Measurements from ENCODE around the gene XPO5. TPM values are rescaled to one million over a fixed set of nuclear protein-coding genes. Genes with fewer than 3 reads are reported as not detected.

XPO5 gene
- total RNA-seq, 4 donors from 2014 or later, result 17.6 to 34.9 (median 26.5) TPM

DNA sequence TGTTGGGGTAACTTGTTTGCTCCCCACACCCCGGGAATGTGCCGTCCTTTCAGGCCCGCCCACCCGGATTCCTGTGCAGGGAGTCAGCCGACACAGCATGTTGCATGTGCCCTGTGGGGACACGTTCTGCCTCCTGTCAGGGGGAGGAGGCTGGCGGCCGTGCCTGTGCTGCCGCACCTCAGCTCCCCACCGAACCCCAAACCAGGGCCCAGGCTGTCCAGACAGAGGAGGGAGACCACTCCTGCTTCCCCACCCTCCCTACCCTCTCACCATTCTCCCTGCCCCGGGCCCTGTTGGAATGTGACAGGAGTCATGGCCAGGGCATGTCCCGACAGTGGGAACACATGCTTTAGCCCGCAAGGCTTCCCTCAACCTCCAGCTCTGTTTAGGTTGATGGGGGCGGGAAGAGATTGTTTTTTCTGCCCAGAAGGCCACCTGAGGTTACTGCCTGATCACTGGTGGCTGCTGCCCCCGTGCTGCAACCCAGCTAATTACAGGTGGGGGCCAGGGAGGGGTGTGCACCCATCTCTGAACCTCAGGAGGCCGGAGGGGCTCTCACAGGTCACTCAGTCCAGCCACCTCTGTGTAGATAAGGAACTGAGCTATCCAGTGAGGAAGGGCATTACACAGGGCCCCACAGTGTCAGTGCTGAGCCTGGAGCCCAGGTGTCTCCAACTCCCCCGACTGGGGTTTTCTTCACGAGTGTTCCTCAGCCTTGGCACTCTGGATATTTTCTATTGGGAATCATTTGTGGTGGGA lies 79.3 kb downstream of the XPO5 start:
- intact Hi-C loops (cut with DNase I), result loop anchor here (5.0 kb wide), 1 partner anchor 44 kb away; no protein-coding TSS in a partner anchor
- Histone ChIP-seq H3K27ac (peak overlapping the region; percentile 47 to 75 (median 64)), H3K9me3 (no peaks in the 10 kb centered on the region), H3K4me1 (peaks cover 18 to 52% (median 23%) of the 10 kb centered on the region in 3 donors), H3K27me3 (peaks cover 0 to 33% (median 0%) of the 10 kb centered on the region in 4 donors), H3K36me3 (peaks cover 18 to 44% (median 25%) of the 10 kb centered on the region in 3 donors), H3K4me3 (no peak overlapping the region)
- TF ChIP-seq, protein P1, sequence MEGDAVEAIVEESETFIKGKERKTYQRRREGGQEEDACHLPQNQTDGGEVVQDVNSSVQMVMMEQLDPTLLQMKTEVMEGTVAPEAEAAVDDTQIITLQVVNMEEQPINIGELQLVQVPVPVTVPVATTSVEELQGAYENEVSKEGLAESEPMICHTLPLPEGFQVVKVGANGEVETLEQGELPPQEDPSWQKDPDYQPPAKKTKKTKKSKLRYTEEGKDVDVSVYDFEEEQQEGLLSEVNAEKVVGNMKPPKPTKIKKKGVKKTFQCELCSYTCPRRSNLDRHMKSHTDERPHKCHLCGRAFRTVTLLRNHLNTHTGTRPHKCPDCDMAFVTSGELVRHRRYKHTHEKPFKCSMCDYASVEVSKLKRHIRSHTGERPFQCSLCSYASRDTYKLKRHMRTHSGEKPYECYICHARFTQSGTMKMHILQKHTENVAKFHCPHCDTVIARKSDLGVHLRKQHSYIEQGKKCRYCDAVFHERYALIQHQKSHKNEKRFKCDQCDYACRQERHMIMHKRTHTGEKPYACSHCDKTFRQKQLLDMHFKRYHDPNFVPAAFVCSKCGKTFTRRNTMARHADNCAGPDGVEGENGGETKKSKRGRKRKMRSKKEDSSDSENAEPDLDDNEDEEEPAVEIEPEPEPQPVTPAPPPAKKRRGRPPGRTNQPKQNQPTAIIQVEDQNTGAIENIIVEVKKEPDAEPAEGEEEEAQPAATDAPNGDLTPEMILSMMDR (IDR thresholded peaks at IDR 0.05), result peak in 5 of 6 experiments; percentile 45 to 72 (median 68)
- TF ChIP-seq POLR2A (IDR thresholded peaks at IDR 0.05), result peak in 1 of 4 donors; percentile 13
- DNase-seq, result no peak
- 24 to 61% methylated on average over 2 to 6 of the region's 18 CpGs for WGBS, 2 donors

DNA sequence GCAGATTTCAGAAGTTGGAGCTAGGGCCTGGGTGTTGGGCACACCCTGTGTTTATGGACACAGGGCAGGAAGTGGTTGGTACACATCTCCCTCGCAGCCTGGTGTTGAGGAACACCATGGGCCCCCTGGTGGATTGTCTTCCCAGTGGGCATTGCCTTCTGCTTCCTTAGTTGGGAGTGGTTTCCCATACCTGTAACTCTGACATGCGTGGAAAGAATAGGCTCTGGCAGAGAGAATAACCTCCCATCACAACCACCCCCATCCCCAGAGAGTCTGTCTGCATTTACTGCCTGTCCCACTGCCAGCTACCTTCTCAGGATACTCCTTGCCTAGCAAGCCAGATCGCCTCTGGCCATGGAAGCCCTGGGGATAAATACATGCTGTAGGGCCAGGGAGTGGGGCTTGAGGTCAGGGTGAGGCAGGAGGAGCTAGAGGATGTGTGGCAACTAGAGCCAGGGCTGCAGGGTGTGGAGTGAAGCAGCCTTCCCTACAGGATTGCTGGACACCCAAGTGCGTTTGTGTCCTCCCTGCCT lies 80.4 kb downstream of the XPO5 start:
- H3K9me3 ChIP-seq, result no peaks in the 10 kb centered on the region
- TF ChIP-seq, protein P1 (IDR thresholded peaks at IDR 0.05), result peak in 1 of 6 experiments; percentile 28
- no peak for TF ChIP-seq POLR2A (IDR thresholded peaks at IDR 0.05)
- WGBS, 2 donors, result 24 to 27% methylated on average over 2 to 3 of the region's 4 CpGs
- peaks cover 14 to 34% (median 22%) of the 10 kb centered on the region in 3 donors for H3K36me3 ChIP-seq
- H3K27me3 ChIP-seq, result peaks cover 0 to 33% (median 0%) of the 10 kb centered on the region in 4 donors
- no peak for DNase-seq
- peaks cover 18 to 52% (median 21%) of the 10 kb centered on the region in 3 donors for H3K4me1 ChIP-seq
- H3K4me3 ChIP-seq, result no peak overlapping the region
- intact Hi-C loops (cut with DNase I), result loop anchor here (5.0 kb wide), 1 partner anchor 43 kb away; no protein-coding TSS in a partner anchor
- H3K27ac ChIP-seq, result peak overlapping the region; percentile 8 to 75 (median 64)

DNA sequence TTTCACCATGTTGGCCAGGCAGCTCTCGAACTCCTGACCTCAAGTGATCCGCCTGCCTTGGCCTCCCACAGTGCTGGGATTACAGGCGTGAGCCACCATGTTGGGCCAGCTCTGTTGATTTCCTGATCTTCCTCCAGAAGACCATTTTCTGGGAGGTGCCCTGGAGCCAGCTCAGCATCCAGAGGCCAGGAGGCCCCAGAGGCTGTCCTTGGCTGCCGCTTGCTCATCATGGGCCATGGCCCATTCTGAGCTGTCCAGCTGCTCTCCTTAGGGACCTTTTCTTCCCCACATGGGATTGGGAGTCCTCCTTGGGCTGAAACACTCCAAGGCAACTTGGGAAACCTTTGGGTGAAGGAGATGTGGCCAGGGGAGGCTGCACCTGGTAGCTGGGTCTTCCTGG lies 81.1 kb downstream of the XPO5 start:
- intact Hi-C loops (cut with DNase I), result loop anchor here (5.0 kb wide), 1 partner anchor 42 kb away; no protein-coding TSS in a partner anchor
- Histone ChIP-seq H3K9me3 (no peaks in the 10 kb centered on the region), H3K36me3 (peaks cover 12 to 34% (median 16%) of the 10 kb centered on the region in 3 donors), H3K4me3 (no peak overlapping the region), H3K4me1 (peaks cover 14 to 49% (median 18%) of the 10 kb centered on the region in 3 donors), H3K27me3 (peaks cover 0 to 33% (median 0%) of the 10 kb centered on the region in 4 donors), H3K27ac (peak overlapping the region in 2 of 4 donors; percentile 68 to 75)
- WGBS, 2 donors, result 77 to 83% methylated on average over 2 to 4 of the region's 4 CpGs
- DNase-seq, result no peak
- TF ChIP-seq, protein P1 (IDR thresholded peaks at IDR 0.05), result no peak
- no peak for TF ChIP-seq POLR2A (IDR thresholded peaks at IDR 0.05)

DNA sequence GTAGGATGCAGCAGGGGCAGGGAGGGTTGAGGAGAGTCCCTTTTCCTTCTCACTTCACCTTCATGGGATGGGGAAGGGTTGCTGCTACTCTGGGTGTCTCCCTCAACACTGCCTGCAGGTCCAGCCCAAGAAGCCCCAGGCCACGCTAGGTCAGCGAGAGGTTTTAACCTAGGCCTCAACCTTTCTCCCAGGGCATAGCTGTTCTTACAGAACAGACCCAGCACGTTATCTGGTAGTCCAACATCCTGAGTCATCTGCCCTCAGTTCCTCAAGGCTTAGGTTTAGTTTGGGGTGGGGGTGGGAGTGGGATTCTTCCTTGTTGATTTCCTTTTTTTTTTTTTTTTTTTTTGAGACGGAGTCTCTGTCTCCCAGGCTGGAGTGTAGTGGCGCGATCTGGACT lies 81.5 kb downstream of the XPO5 start:
- 62 to 76% methylated on average over 6 of the region's 6 CpGs for WGBS, 2 donors
- Histone ChIP-seq H3K9me3 (no peaks in the 10 kb centered on the region), H3K27me3 (peaks cover 0 to 33% (median 0%) of the 10 kb centered on the region in 4 donors), H3K4me3 (no peak overlapping the region), H3K36me3 (peaks cover 7 to 31% (median 12%) of the 10 kb centered on the region in 3 donors), H3K4me1 (peaks cover 10 to 47% (median 18%) of the 10 kb centered on the region in 3 donors), H3K27ac (peak overlapping the region in 1 of 4 donors; percentile 69)
- no peak for DNase-seq
- TF ChIP-seq, protein P1 (IDR thresholded peaks at IDR 0.05), result no peak
- no peak for TF ChIP-seq POLR2A (IDR thresholded peaks at IDR 0.05)
- intact Hi-C loops (cut with DNase I), result no loop called here

DNA sequence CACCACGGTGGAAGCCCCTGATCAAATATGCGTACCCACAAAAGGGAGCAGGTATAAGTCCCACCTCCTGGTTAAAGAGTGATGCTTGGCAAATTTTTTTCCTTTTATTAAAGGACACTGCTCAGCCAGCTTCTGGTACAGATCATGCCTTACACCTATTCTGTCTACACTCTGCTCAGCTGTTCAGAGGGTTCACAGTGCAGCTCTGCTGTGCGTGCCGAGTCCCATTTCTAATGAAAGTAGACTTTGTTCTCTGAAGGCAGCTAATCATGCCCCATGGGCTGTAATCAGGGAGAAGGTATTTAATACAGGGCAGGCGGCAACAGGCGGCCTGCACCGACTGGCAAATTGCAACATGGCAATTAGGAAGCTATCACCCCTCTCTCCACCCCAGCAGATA lies 82.0 kb downstream of the XPO5 start:
- intact Hi-C loops (cut with DNase I), result no loop called here
- 39 to 63% methylated on average over 6 of the region's 7 CpGs for WGBS, 2 donors
- H3K9me3 ChIP-seq, result no peaks in the 10 kb centered on the region
- H3K4me1 ChIP-seq, result peaks cover 5 to 47% (median 18%) of the 10 kb centered on the region in 3 donors
- no peak overlapping the region for H3K4me3 ChIP-seq
- no peak for DNase-seq
- peak overlapping the region in 3 of 4 donors; percentile 1 to 69 (median 28) for H3K27ac ChIP-seq
- peaks cover 2 to 26% (median 7%) of the 10 kb centered on the region in 3 donors for H3K36me3 ChIP-seq
- TF ChIP-seq, protein P1 (IDR thresholded peaks at IDR 0.05), result no peak
- no peak for TF ChIP-seq POLR2A (IDR thresholded peaks at IDR 0.05)
- H3K27me3 ChIP-seq, result peaks cover 0 to 33% (median 0%) of the 10 kb centered on the region in 4 donors
